Measurements from ENCODE around the gene CFAP65. TPM values are rescaled to one million over a fixed set of nuclear protein-coding genes. Genes with fewer than 3 reads are reported as not detected.

The CFAP65 gene
- total and polyA plus RNA-seq, 9 of the 15 experiments (the other 6 are each of a cell fraction or from before 2014, with no cell fraction given): not detected

DNA sequence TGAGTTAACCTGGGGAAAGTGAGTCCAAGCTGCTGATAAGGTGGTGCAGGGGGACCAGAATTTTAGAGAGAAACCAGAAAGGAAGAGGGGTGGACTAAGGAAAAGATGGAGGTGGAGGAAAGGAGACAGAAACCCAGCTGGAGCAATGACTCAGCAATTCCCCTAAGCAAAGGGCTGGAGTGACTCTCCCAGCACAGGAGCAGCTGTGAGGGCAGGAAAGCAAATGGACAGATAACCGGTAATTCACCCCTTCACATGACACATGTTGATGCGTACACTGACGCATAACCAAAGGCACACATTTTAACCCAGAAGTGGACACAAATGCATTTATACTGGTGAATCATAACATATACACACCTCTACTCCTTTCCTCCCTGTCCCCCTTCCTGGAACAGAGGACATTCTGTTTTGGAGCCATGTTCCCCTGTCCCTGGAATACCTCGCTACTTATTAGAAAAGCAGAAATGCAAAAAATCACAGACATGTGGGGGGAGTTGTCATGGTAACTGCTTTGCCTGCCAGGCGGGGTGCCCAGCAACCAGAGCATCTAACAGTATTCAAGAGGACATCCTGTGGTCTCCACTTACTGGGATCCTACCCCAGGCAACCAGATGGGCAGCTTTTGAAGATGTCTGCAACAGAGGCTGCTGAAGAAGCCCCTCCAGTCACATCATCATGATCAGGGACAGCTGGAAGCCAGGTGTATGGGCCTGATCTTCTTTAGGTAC, 77.1 kb downstream of the CFAP65 start:
- no peak for FAIRE-seq
- Histone ChIP-seq H3K9me1 (ENCODE audit: control insufficient read depth, insufficient read depth, low read length) (no peaks in the 10 kb centered on the region), H3K4me1 (replicated peaks in 1 of 2; ENCODE audit: control insufficient read depth in 2 of 2, insufficient read depth in 2 of 2, low read length in 2 of 2) (peaks cover 11 to 26% of the 10 kb centered on the region in 2 experiments; a peak in 4 of 5 replicates), H4K20me1 (replicated peaks; ENCODE audit: control insufficient read depth, insufficient read depth, low read length) (no peaks in the 10 kb centered on the region), H3K27ac (ENCODE audit: extremely low read depth, low read depth, low read length) (no peak overlapping the region), H3K27me3 (ENCODE audit: control insufficient read depth in 2 of 2, insufficient read depth in 2 of 2, low read length in 2 of 2) (peaks cover 7 to 18% of the 10 kb centered on the region in 2 experiments; a peak in 4 of 5 replicates), H3K9me3 (replicated peaks; ENCODE audit: control insufficient read depth, insufficient read depth, low read depth, low read length) (no peaks in the 10 kb centered on the region), H3K36me3 (ENCODE audit: control insufficient read depth, insufficient read depth, low read length) (no peaks in the 10 kb centered on the region), H3K4me3 (no peak overlapping the region), H3K79me2 (ENCODE audit: control insufficient read depth, insufficient read depth, low read length) (no peaks in the 10 kb centered on the region), H3K4me2 (ENCODE audit: insufficient read depth, low read length) (peak overlapping the region; percentile 44), H3K9ac (ENCODE audit: insufficient read depth in 1 of 2, low read depth in 2 of 2, low read length in 2 of 2) (no peak overlapping the region), H2AFZ (ENCODE audit: low read depth, low read length) (peak overlapping the region; percentile 32; the same call in 1 of the 2 replicates)
- peak; percentile 17; the same call in 1 of the 3 replicates for ATAC-seq
- peak; percentile 42 to 76 (median 48) for DNase-seq (ENCODE audit: extremely low read depth in 1 of 4, low spot score in 3 of 4)
- WGBS (ENCODE audit: insufficient coverage, low coverage, missing lambda C conversion rate): 2% methylated on average over 4 of the region's 5 CpGs
- POLR2A ChIA-PET: interaction anchor here (0.6 to 0.9 kb wide), 2 partner anchors 13 to 104 kb away, joined by 3 to 4 read pairs; no protein-coding TSS in a partner anchor
- in situ Hi-C loops (cut with MboI) (no loop called here), intact Hi-C loops (cut with micrococcal nuclease) (loop anchor here (5.0 kb wide), 1 partner anchor 57 kb away; no protein-coding TSS in a partner anchor)
- no TSS peak for BruUV-seq (replicated peaks)
- CTCF ChIA-PET (ENCODE audit: low intra/inter-chr PET ratio): no interaction called here
- TF ChIP-seq NFE2 (IDR thresholded peaks at IDR 0.05; ENCODE audit: low read depth) (peak; percentile 95), CBFA2T3 (IDR thresholded peaks at IDR 0.05) (peak; percentile 75), CBFA2T2 (conservative IDR thresholded peaks at IDR 0.05) (peak; percentile 63), ZNF354B (CRISPR knock-in tag; IDR thresholded peaks at IDR 0.05) (no peak), NFIC (IDR thresholded peaks at IDR 0.05) (0 out of 2 replicates have a peak, but pooled peaks have one; percentile 15), NR2C1 (IDR thresholded peaks at IDR 0.05) (no peak), NR2C1 (tag; IDR thresholded peaks at IDR 0.05) (no peak), CSDE1 (IDR thresholded peaks at IDR 0.05) (no peak), BCOR (IDR thresholded peaks at IDR 0.05) (no peak), SMAD3 (CRISPR knock-in tag; conservative IDR thresholded peaks at IDR 0.05) (no peak), SIX5 (IDR thresholded peaks at IDR 0.05; ENCODE audit: borderline replicate concordance in 1 of 2, insufficient read depth in 1 of 2, low read depth in 1 of 2, low read length in 2 of 2) (no peak), PHF8 (IDR thresholded peaks at IDR 0.05; ENCODE audit: borderline replicate concordance, low read length) (no peak)
- TF ChIP-seq, protein P1, sequence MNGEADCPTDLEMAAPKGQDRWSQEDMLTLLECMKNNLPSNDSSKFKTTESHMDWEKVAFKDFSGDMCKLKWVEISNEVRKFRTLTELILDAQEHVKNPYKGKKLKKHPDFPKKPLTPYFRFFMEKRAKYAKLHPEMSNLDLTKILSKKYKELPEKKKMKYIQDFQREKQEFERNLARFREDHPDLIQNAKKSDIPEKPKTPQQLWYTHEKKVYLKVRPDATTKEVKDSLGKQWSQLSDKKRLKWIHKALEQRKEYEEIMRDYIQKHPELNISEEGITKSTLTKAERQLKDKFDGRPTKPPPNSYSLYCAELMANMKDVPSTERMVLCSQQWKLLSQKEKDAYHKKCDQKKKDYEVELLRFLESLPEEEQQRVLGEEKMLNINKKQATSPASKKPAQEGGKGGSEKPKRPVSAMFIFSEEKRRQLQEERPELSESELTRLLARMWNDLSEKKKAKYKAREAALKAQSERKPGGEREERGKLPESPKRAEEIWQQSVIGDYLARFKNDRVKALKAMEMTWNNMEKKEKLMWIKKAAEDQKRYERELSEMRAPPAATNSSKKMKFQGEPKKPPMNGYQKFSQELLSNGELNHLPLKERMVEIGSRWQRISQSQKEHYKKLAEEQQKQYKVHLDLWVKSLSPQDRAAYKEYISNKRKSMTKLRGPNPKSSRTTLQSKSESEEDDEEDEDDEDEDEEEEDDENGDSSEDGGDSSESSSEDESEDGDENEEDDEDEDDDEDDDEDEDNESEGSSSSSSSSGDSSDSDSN (IDR thresholded peaks at IDR 0.05; ENCODE audit: borderline replicate concordance in 1 of 2, low read depth in 2 of 2, low read length in 2 of 2): no peak
- TF ChIP-seq, protein P2, sequence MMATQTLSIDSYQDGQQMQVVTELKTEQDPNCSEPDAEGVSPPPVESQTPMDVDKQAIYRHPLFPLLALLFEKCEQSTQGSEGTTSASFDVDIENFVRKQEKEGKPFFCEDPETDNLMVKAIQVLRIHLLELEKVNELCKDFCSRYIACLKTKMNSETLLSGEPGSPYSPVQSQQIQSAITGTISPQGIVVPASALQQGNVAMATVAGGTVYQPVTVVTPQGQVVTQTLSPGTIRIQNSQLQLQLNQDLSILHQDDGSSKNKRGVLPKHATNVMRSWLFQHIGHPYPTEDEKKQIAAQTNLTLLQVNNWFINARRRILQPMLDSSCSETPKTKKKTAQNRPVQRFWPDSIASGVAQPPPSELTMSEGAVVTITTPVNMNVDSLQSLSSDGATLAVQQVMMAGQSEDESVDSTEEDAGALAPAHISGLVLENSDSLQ (IDR thresholded peaks at IDR 0.05): peak; percentile 55
- TF ChIP-seq, protein P3, sequence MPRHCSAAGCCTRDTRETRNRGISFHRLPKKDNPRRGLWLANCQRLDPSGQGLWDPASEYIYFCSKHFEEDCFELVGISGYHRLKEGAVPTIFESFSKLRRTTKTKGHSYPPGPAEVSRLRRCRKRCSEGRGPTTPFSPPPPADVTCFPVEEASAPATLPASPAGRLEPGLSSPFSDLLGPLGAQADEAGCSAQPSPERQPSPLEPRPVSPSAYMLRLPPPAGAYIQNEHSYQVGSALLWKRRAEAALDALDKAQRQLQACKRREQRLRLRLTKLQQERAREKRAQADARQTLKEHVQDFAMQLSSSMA (CRISPR knock-in tag; IDR thresholded peaks at IDR 0.05): no peak
- TF ChIP-seq, protein P4, sequence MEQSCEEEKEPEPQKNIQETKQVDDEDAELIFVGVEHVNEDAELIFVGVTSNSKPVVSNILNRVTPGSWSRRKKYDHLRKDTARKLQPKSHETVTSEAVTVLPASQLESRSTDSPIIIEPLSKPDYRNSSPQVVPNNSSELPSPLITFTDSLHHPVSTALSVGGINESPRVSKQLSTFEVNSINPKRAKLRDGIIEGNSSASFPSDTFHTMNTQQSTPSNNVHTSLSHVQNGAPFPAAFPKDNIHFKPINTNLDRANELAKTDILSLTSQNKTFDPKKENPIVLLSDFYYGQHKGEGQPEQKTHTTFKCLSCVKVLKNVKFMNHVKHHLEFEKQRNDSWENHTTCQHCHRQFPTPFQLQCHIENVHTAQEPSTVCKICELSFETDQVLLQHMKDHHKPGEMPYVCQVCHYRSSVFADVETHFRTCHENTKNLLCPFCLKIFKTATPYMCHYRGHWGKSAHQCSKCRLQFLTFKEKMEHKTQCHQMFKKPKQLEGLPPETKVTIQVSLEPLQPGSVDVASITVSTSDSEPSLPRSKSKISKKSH (CRISPR knock-in tag; IDR thresholded peaks at IDR 0.05): no peak
- TF ChIP-seq, protein P5, sequence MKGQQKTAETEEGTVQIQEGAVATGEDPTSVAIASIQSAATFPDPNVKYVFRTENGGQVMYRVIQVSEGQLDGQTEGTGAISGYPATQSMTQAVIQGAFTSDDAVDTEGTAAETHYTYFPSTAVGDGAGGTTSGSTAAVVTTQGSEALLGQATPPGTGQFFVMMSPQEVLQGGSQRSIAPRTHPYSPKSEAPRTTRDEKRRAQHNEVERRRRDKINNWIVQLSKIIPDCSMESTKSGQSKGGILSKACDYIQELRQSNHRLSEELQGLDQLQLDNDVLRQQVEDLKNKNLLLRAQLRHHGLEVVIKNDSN (CRISPR knock-in tag; IDR thresholded peaks at IDR 0.05): peak; percentile 43; the same call in 1 of the 2 replicates

Data from K562 (cell line).